ENCODE data around the gene GIGYF1.
A peak's percentile ranks its signal among the peaks of the same experiment; 100 is the strongest.

Gene GIGYF1

DNA sequence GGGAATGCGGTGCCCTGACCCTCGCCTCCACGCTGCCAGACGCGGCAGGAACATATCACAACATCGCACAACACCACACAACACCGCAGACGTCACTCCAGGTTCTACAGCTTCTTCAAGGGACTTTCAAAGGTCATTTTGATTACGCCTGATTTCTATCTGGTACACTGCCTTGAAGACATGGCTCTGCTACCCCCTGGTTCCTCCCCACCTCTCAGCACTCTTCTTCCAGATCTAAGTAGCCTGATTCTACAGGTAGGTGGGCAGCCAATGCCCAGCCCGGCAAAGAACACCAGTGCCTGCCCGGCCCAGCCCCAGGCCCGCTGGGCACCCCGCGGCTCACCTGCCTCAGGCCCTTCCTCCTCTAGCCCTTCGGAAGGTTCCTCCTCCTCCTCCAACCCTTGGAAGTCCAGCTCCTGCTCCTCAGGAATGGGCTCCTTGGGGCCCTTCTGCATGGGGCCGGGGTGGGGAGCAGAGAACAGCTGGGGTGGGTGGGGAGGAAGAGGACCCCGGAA lies 8.4 kb downstream of the GIGYF1 start:
- DNase-seq (ENCODE audit: low read depth in 2 of 2, low spot score in 1 of 2): no peak

DNA sequence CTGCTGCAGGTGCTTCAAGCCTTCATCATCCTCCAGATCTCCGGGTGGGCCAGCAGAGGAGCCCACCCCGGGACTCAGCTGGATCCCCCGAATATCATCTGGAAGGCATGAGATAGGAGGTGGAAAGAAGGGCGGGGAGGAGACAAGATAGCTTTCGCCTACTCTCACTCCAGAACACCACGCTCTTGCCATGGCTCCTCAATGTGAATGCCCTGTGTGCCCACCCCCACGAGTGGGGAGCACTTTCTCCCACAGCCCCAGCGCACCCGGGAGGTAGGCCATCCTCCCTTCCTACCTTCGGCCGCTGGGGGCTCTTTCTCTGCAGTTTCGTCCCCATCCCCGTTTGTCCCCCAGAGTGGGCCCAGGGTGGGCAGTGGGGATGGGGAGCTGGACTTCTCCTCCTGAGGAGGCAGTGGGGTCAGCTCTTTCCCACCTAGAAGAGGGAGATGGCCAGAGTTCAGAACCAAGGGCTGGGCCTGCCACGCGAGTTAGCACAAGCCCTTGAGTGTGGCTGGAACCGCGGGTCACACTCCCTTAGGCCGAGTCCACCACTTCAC lies 8.9 kb downstream of the GIGYF1 start:
- no peak for DNase-seq (ENCODE audit: low read depth in 2 of 2, low spot score in 1 of 2)

DNA sequence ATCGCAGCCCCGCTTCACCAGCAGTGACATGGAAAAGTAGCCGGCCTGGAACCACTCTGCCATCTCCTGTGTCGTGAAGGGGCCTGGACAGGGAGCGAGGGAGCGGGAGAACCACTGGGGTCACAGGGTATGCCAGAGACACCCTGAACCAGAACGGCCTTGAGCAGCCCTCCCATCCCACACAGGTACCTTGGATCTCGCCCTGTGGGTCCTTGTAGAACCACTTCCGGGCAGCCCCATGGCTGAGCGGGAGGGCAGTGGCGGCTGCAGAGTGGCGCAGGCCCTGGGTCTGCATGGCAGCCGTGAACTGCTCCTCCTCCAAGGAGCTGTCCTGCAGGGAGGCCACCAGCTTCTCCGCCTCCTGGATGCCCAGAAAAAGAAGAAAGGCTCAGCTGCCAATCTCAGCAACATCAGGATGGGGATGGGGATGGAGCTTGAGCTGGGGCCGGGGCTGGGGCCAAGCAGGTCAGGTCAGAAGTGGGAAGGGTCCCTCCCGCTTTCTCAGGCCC lies 9.5 kb downstream of the GIGYF1 start:
- DNase-seq (ENCODE audit: low read depth in 2 of 2, low spot score in 1 of 2): no peak

DNA sequence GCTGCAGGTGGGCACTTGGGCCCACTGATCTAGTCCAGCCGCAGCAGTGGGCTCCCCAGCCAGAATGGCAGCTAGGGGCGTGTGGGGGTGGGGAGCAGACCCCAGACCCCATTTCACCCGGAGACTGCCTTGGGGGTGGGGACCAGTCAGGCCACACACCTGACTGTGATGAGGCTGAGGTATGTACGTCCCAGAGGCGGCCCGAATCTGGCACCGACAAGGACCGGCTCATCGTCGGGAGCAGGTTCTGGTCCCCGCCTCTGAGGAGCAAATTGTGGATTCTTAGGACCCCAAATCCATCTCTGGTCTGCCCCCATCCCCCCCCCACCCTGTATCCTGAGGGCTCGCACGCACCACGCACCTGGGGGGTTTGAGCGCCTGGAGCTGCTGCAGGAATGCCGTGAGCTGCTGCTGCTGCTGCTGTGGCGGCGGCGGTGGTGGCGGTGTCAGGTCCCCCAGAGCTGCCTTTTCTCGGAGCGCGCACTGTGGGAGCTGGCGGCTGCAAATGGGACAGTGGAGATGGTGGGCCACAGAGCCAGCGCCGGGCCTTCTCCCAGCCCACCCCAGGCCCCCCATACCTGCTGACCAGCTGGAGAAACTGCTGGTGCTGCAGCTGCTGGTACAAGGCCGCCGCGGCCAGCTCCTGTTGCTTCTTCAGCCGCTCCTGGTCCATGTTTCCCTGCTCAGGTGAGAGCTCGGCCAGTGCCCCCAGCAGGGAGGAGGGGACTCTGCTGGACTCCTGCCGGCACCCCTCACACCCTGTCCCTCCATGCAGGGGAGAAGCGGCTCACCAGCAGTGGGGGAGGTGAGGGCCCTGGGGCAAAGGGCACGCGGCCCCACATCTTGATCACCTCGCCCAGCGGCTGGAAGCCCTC lies 10.2 kb downstream of the GIGYF1 start:
- DNase-seq (ENCODE audit: low read depth in 2 of 2, low spot score in 1 of 2): no peak

DNA sequence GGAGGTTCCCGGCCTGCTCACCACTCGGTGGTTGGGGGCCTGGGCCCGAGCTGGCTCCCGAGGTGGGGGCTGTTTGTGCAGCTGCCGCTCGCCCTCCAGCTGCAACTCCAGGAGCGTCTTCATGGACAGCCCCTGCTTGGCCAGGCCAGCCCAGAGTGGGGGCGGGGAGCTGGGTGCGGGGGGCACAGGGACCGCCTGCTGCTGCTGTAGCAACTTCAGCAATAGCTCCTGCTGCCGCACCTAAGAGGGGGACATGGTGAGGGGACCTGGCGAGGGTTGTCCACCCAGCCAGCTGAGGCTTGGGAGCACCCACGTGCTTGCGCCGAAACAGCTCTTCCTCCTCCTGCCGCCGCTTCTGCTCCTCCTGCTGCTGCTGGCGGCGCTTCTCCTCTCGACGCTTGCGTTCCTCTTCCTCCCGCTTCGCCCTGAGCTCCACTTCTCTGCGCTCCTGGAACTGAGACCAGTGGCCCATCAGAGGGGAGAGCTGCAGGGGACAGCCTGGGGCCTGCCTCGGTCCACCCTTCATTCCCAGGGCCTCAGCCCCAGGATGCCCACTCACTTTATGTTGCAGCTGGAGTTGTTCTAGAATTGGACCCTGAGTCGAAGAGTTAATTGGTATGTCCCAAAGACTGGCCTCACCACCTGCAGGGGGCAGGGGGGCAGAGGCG lies 10.9 kb downstream of the GIGYF1 start:
- DNase-seq (ENCODE audit: low read depth in 2 of 2, low spot score in 1 of 2): no peak

DNA sequence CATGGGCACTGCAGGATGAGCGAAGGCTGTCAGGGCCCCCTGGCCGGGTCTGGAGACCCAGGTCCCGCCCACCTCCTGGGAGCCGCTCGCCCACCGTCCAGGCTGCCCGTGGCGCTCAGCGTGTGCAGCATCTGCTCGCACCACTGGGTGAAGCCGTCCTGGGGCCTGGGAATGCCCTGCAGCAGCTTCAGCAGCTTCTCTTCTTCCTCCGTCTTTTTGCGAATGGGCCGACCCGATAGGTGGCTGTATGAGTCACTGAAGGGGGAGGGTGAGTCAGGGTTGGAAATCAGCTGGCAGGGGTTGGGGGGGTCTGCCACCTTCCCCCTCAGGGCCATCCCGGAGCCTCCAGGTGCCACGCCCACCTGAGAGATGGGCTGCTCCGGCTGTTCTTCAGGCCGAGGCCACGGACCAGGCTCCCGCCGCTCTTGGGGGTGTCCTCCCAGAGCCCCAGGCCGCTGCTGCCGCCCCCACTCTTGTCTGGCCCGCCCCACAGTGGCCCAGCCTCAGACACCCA lies 11.8 kb downstream of the GIGYF1 start:
- no peak for DNase-seq (ENCODE audit: low read depth in 2 of 2, low spot score in 1 of 2)

DNA sequence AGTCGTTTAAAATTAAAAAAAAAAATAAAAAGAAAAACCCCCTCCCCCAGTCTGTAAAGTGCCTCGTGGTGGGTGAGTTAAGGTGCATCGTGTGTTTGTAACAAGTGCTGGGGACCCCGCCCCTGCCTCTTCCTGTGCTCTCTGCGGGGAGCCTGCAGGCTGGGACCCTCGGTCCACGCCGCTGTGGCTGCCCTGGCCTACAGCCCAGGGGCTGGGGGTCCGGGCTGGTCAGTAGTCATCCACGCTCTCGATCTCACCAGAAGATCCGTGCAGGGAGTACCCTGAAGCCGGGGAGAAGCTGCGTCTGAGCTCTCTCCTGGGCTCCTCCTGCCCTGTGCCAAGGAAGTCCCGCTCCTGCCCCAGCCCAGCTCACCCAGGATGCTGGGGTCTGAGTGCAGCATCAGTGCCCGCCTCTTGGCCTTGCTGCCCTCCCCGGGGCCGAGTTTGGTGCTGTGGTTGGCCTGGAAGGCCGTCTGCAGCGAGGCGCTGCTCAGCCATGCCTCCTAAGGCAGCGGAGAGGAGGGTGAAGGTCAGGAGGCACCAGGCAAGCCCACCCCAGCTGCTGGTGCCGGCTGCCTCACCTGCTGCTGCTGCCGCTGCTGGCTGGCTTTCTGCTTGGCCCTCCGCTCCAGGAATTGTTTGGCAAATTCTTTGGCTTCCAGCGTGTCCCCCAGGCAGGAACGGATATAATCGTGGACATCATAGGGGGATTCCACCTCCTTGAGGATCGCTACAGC lies 12.4 kb downstream of the GIGYF1 start:
- no peak for DNase-seq (ENCODE audit: low read depth in 2 of 2, low spot score in 1 of 2)

DNA sequence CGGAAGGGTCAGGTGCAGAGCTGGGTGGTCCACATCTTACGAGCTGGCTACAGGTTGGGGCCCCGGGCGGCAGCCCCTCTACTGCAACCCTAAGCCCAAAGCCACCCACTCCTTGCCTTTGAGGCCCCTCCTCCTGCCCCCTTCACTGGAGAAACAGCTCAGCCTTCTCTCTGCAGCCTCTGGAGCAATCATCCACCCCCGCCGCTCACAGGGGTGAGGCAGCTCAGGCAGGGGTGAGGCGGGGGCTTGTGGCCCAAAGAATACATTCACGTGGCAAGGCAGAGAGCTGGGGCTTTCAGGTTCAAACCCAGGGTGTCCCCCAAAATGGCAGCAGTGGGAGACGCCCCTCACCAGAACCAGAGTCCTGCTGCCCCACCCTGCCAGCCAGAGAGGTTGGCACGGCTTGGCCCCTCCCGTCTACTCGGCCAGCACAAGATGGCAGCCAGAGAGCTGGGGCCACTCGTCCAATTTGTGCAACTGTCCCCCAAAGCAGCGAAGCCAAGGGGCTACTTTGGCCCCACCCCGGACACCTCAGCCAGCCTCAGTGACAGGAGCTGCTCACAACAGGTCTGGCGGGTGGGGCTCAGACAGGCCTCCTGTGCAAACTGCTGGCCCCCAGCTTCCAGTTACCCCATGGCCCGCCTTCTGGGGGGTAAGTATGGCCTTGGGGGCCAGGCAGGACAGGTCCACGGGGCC lies 13.3 kb downstream of the GIGYF1 start:
- no peak for DNase-seq (ENCODE audit: low read depth in 2 of 2, low spot score in 1 of 2)

DNA sequence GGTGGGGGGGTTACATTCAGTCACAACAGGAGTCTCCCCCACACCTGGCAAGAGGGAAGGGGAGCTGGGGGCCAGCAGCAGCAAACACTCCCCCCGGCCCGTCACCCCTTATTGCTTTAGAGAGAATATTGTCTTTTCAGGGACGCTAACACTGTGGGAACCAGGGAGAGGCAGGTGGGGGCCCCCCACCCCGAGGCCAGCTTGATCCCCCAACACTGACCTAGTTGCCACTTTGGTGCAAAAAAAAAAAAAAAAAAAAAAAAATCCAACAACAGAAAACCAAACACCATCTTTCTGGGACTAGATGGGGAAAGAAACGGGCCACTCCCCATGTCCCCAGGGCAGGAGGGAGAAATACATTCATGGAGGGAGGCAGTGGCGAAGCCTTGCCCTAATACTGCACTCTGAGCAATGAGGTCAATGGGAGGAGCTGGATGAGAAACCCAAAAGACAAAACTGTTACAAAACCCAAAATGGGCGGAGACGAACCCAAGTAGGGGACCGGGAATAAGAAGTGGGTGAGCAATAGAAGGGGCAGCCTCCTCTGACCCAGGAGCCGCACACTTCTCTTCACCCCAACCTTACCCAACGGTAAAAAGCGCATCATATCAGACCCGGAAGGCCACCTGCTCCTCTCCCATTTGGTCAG lies 14.0 kb downstream of the GIGYF1 start:
- no peak for DNase-seq (ENCODE audit: low read depth in 2 of 2, low spot score in 1 of 2)

DNA sequence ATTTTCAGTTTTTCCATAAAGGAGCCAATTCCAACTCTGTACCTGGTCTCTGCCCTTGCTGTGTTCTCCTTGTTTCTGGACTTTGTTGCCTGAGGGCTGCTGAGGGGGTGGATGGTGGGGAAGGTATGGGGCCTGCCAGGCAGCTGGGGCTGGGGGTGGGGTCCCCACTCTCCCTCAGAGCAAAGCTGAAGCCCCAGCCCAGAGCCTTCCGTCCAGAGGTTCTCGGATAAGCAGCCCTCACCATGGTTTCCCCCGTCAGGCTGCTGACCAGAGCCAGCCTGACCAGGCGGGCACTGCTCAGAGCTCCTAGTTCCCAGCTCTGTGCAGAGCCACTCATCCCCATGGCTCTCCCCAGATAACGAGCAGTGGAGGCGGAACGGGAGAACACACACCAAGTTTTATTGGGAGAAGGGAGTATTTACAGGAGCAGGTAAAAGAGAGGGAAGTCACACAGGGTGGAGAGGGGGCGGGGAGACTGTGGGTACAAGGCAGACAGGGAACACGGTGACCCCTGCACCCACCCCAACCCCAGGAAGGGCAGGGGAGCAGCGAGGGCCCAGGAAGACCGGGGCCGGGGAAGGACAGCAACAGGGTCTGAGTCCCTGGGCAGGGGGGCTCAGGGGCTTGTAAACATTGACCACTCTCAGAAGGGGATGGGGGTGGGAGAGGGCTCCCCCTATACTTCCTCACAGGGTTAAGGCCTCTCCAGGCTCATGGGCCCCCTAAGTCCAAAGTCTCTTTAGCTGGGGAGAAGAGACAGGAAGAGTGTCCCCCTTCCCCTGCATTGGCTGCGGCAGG lies 14.7 kb downstream of the GIGYF1 start:
- DNase-seq (ENCODE audit: low read depth in 2 of 2, low spot score in 1 of 2): no peak

DNA sequence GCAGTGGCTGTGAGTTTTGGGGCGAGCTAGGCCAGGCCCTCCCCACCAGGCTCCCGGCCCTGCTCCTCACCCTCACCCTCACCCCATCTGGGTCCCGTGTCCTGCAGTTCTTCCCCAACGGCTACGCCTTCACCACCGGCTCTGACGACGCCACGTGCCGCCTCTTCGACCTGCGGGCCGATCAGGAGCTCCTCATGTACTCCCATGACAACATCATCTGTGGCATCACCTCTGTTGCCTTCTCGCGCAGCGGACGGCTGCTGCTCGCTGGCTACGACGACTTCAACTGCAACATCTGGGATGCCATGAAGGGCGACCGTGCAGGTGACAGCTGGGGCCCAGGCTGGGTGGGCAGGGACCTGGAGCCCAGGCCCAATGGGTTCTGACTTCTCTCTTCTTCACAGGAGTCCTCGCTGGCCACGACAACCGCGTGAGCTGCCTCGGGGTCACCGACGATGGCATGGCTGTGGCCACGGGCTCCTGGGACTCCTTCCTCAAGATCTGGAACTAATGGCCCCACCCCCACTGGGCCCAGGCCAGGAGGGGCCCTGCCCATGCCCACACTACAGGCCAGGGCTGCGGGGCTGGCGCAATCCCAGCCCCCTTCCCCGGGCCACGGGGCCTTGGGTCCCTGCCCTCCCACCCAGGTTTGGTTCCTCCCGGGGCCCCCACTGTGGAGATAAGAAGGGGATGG lies 15.6 kb downstream of the GIGYF1 start:
- DNase-seq (ENCODE audit: low read depth in 2 of 2, low spot score in 1 of 2): no peak

DNA sequence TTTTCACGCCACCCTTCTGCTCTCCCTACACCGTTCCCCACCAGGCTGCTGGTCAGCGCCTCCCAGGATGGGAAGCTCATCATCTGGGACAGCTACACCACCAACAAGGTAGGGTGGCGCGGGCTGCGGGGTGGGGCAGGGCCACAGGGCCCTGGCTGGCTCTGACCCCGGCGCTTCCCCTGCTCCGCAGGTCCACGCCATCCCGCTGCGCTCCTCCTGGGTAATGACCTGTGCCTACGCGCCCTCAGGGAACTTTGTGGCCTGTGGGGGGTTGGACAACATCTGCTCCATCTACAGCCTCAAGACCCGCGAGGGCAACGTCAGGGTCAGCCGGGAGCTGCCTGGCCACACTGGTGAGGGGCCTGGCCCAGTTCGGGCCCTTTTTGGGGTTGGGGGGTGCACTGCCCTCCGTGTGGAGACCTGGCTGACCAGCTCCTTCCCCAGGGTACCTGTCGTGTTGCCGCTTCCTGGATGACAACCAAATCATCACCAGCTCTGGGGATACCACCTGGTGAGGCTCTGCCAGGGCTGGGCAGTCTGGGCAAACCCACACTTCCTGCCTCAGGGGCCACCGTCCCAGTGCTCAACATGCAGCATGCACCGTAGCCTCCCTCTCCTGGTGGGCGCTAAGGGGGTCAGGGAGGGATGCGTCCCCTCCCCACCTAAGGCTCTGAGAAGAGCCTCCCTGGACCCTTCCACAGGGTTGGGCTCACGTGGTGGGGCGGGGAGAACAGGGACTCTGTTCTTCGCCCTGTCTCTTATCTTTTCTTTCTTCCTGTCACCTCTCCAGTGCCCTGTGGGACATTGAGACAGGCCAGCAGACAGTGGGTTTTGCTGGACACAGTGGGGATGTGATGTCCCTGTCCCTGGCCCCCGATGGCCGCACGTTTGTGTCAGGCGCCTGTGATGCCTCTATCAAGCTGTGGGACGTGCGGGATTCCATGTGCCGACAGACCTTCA lies 16.5 kb downstream of the GIGYF1 start:
- DNase-seq (ENCODE audit: low read depth in 2 of 2, low spot score in 1 of 2): no peak

DNA sequence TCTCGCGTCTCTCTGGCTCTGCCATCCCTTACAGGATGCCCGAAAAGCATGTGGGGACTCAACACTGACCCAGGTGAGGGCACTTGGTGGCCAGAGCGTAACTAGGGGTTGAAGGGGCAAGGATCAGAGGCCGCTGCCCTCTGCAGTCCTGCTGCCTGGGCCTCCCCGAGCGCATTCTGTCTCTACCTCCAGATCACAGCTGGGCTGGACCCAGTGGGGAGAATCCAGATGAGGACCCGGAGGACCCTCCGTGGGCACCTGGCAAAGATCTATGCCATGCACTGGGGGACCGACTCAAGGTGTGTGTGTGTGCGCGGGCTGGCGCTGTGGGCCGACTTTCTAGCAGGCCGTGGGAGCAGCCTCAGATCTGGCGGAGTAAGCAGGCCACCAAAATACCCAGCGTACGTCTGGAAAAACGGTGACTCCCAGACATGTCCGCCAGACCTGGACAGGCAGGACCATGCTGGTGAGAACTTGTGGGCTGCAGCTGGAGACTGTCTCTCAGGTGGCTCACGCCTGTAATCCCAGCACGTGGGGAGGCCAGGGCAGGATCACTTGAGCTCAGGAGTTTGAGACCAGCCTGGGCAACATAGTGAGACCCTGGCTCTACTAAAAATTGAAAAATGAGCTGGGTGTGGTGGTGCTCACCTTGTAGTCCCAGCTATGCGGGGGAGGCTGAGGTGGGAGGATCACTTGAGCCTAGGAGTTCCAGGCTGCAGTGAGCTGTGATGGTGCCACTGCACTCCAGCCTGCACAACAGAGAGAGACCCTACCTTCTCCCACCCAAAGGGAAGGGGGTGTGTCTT lies 17.3 kb downstream of the GIGYF1 start:
- DNase-seq (ENCODE audit: low read depth in 2 of 2, low spot score in 1 of 2): no peak

DNA sequence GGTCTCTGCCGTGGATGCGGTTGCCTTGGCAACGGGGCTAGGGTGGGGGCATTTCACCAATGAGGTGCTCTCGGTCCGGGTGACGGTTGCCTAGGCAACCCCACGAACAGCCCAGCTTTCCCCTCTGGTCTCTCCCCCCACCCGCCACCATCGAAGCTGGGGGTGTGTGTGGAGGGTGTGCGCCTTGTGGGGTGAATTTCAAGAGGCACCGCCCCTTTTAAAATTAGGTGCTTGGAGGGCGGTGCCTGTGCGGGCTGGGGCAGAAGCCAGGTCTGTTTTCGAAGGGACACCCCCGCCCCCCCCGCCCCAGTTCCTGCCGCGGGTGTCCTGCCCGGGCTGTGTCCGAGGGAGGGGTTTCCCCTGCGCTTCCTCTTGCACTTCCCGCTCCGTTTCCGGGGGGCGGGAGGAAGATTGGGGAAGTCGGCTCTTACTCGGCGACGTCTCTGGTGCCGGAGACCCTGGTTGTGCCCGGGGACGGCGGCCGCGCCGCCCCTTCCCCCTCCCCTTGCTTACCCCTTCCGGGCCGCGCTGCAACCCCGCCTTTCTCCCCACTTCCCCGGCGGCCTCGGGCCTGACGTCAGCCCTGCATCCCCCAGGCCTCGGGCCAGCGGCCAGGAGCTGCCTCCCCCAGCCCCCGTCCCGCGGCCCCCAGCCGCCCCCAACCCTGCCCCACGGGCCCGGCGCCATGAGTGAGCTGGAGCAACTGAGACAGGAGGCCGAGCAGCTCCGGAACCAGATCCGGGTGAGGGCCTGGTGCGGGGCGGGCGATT lies 18.3 kb downstream of the GIGYF1 start:
- peak; percentile 63 to 76 for DNase-seq (ENCODE audit: low read depth in 2 of 2, low spot score in 1 of 2)

DNA sequence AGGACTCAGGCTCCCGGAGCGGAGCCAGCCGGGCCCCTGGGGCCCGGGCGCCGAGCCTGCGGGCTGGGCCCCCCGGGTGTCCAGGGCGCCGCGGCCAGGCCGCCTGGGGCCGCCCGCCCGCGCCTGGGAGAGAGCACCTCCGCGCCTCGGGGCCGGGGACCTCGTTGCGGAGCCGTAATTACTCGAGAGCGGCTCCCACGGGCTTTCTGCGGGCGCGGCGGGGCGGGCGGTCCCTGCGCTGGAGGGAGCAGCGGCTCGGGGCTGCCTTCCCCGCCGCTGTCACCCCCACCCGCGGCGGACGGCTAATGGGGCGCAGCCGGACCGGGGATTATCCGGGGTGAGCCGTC lies 19.0 kb downstream of the GIGYF1 start:
- no peak for DNase-seq (ENCODE audit: low read depth in 2 of 2, low spot score in 1 of 2)

All from stimulated activated CD8-positive, alpha-beta memory T cell treated with anti-CD3 and anti-CD28 coated beads, Interleukin-4, amount 100 ng/mL, for 4 hours (primary cell).